NCI-H187 (cell line): ENCODE measurements around the gene LGALSL.

Source experiments
- DNase-seq, 2 experiments: peaks; one replicate each; lab custom pipeline; 2025; lab: John Stamatoyannopoulos, UW

The LGALSL gene

GRCh38 chr2:64471600-64471999 lies 17.6 kb downstream of the LGALSL start:
- DNase-seq: no peak

- no peak for DNase-seq
These were observed 18.9 kb downstream of the LGALSL start for GRCh38 chr2:64472881-64473280.

DNA sequence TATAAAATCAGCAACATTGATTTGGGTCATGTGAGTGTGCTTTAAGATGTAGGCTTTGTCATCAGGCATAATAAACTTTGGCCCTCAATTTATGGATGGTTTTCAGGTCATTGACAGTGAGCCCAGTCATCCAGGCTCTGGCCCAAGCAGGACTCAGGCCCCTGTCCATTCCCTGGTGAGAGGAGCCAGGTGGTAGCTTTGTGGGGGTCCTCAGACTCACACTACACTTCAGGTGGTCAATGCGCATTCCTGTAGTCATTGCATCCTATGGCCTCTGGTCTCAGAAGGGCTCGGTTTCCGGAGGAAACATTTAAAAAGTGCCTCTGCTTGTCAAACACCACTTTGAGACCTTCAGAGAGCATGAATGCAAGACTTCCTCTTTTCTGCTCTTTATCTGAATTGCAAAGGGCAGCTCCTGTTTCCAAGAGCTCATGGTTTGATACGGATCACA lies 20.2 kb downstream of the LGALSL start:
- no peak for DNase-seq

- DNase-seq: no peak
These were observed 20.7 kb downstream of the LGALSL start for GRCh38 chr2:64474636-64475035.

- DNase-seq: no peak
These were observed 23.1 kb downstream of the LGALSL start for GRCh38 chr2:64477037-64477436.

DNA sequence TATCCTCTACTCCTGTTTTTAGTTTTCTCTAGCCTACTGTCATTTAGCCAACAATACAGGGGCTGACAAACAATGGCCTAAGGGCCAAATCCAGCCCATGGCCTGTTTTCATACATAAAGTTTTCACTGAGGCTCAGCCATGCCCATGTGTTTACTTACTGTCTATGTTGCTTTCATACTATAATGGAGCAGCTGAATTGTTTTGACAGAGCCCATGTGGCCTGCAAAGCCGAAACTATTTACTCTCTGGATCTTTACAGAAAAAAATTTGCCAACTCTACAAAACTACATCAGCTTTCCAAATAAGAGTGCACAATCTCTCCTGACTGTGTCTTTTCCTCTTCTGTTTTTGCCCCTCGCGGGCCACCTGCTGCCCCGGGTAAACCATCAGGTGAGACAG lies 24.0 kb downstream of the LGALSL start:
- no peak for DNase-seq

DNA sequence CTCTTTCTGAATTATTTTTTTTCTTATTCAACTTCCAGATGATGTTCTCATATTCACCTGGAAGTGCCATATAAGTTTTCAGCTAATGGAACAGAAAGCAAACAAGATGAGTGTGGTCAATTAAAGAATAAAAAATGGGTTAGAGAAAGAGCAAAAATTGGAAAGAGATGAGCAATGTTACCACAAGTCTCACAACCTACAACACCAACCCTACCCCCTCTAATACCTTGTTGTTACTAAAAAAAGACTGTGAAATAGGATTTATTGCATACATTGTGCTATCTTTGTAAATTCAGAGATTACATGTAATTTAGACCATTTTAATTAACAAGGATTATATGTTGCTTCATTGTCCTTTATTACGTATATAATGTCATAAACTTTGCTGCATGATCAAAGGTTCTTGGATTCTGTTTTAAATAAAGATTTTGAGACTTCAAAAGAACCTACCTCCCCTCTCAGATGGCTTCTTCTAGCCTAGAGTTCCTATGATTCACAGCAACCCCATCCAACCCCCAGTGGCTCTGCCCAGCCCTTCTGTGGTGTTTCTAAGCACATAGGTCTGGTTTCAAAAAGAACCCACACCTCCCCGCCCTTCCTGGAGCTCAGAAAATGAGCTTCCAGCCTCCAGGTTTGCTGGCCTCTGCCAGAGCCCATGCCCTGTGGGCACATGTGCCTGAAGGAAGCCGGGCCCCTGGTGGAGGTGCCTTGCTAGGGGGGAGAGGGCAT lies 24.7 kb downstream of the LGALSL start:
- DNase-seq: no peak

DNA sequence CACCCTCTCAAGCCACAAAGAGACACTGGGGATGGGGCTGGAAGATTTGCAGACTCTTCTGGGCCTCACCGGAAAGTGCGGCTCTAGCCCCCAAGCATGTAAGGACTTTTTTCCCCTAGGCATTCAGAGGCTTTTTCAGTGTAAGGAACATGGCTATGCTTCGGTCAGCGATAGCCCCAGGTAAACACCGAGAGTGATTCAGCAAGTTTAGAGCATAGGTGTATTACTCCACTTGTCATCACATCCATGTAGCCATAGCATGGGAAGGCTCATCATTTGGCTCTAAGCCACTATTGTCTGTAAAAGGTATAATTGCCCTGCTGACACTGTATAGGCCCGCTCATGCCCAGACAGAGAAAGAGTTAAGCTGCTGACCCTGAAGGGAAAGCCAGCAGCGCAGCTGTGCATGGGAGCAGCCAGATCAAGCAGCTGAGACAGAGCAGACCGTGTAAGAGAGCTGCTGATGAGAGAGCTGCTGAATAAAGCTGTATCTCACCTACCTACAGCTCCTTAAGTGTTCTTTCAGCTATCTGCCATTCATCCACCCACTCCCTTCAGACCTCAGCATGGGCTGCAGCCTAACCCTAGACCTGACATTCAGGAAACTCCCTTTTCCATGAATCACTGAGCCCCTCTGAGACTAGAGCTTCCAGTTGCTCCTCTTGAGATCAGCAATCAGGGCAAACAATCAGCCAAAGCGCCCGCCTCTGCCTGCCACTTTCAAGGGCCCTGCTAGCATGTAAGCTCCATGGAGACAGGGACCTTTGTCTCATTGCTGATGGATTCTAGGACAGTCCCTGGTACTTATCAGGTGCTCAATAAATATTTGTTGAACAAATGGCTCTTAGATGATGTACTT lies 25.5 kb downstream of the LGALSL start:
- DNase-seq: no peak

GRCh38 chr2:64481665-64482064 lies 27.7 kb downstream of the LGALSL start:
- no peak for DNase-seq

DNA sequence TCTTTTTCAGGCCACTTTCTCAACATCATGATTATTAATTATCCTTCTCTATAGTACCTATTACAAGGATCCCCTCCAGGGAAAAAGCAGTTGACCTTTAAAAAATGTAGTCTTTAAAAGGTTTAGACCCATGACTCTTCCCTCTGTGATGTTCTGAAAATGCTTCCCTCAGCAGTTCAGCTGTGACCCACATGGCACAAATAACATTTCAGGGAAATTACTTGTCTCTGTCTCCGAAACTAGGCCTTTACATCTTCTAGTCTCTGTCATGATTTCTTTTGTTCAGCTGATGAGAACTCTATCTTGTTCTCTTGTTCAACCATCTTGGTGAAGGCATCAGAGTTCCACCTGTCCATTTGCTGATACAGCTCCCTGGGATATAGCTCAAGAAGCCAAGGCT lies 28.3 kb downstream of the LGALSL start:
- DNase-seq: no peak

GRCh38 chr2:64482765-64483504 lies 29.0 kb downstream of the LGALSL start:
- peak; percentile 18 to 45 for DNase-seq

DNA sequence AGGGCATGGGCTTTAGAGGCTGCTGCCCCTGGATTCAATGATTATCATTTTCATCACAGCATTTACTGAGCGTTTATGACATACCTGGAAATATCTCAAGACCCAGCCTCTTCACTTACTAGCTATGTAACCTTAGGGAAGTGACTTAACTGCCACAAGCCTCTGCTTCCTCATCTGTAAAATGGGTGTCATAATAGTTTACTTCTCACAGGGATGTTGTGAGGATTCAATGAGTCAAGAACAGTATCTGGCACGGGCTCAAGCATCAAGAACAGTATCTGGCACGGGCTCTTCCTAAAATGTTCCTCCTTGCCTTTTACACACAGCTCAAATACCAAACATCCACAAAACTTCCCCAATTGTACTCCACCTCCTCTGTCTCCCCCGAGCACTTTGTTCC lies 31.4 kb downstream of the LGALSL start:
- DNase-seq: no peak

- DNase-seq: peak; percentile 77 to 78
These were observed 32.0 kb downstream of the LGALSL start for GRCh38 chr2:64485961-64486360.

DNA sequence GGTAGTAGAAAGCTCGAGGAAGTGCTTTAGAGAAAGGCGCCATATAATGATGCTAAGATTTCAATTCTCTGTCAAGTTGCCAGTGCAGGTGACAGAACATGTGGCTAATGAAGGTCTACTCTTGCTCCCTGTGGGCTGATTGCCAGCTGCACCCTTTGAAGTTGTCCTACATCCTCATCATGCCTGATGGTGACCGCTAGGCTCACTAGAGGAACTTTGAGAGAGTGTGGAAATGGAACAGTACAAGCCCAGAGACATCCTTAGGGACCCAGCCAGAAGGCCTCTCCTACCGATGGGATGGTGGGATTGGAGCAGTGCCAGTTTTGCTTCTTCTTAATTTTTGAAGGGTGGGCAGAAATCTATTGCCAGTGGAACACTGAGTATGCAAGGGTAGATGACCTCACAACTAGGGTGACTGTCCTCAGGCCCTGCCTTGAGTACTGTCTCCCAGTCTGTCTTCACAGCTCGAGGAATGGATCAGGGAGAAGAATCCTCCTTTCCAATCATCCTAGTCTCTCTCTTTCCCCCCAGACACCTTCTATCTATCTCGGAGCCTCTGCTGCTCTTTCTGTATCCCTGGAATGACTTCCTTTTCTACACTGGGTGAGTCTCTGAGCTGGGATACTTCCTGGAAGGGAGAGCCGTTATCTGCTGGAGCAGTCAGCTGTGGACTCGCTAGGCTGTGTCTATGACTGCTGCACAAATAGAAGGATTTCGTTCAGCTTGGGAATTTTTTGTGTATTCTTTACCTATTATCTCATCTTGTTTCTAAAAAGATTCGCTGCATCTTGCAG lies 33.5 kb downstream of the LGALSL start:
- no peak for DNase-seq

DNA sequence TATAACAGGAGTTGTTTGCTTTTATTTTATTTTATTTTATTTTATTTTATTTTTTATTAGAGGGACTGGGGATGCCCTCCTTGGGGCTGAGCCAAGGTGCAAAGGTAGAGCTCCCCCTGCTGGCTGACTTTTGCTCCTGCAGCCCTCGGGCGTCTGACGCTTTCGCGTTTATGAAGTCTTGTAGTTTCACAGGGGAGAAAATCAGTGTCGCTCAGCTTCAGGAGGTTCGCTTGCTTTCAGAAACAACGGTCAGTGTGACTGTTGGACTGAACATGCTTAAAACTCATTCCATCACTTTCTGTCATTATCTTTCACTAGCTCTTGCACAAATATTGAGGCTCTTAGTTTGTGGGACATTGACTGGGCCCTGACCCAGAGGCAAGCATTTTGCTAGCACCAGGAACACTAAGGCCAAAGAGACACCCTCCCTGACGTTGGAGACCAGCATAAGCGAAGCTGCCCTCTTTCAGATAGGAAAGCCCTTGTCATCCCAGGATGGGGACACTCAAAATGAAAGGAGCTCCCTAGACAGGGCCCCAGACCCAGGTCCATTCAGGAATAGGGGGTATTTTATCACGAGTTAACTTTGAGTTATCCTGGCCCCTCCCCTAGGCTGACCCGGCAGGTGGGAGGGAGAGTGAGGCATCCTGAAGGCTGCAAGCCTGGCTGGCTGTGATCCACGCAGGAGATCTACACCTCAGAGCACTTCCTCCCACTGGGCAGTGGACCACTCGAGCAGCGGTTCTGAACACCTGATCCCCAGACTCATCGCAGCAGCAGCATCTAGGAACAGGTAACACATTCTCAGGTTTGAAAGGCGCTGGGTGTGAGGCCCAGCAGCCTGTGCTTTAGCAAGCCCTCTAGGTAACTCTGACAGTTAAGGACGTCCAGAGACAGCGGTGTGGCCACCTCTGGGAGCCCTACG lies 34.4 kb downstream of the LGALSL start:
- DNase-seq: peak; percentile 61 to 73

DNA sequence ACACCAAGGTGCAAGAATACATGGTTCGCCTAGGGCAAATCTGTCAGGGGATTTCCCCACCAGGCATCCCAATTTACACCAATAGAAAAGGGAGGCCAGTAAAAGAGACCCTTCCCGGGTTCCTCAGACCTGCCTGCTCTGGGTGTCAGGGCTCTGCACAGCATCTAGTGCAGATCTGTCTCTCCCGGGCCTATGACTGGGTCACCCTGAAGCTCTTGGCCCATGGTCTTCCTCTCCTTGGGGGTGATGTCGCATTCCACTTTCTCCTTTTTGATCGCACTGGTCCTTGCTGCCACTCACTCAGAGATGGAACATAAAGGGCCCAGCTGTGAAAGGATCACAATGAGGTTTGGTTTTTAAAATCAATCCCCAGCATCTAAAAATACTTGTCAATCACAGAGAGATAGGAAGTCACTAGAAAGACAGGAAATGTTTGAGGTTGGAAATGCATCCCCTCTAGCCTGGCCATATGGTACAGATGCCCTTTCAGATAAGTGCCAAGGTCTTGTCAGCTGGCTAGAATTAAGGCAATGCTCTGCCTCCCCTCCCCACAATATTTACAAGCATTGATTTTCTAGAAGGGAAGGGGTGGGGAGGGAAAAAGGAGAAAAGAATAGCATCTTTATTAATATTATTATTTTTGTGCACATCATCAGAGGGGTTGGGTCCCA lies 35.3 kb downstream of the LGALSL start:
- DNase-seq: no peak

DNA sequence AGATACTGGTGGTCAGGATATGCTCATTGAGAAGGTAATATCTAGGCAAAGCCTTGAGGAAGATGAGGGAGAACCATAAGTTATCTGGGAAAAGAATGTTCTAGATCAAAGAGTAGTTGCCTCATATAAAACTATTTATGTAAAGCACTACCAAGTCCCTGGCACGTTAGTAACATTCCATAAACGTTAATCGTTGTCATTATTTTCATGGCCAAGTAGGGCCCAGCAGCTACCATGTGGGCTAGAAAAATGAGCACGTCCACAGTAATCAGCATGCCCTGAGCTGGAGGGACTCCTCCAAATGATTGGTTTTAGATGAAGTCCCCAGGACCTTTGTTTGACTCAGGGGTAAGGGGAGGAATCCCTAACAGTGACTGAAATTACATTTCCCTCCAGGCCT lies 37.5 kb downstream of the LGALSL start:
- no peak for DNase-seq

DNA sequence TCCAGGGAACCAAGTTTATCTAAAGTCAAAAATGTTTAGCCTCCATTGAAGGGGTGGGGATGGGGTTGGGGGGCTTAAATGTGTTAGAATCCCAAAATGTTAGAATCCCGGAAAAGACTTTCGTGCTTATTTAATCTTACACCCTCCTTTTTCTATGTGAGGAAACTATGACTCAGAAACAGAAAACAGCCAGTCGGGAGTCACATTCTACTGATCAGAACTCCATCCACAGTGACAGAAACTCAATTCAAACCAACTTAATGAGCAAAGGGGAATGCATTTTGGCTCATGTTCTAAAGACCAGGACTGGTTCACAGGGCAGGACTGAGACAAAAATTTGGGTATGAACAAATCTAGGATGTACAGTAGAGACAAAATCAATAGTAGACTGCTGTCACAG lies 38.3 kb downstream of the LGALSL start:
- DNase-seq: no peak

DNA sequence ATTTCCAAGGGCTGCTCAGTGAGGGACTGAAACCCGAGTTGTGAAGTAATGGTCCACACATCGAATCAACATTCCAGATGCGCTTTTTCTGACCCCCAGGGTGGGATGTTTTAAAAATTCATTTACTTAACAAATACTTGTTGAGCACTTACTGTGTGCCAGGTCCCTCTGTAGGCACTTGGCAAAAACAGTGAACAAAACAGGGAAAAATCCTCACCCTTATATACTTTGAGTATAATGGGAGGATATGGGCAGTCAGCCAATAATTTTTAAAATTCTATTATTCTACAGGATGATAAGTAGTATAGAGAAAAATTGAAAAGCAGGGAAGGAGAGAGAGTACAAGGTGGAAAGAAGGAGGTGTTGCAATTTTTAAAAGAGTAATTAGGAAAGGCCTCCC lies 38.9 kb downstream of the LGALSL start:
- no peak for DNase-seq

GRCh38 chr2:64493788-64494187 lies 39.8 kb downstream of the LGALSL start:
- DNase-seq: no peak
